HG02759 (cell line): ENCODE data around the gene HJV.
"Not testable (repeated sequence)": the region's sequence is repeated elsewhere in the genome, so short reads cannot be mapped to it uniquely, and the experiment has no call there.

Experiments
- ATAC-seq: cut with Tn5 transposase; IDR thresholded peaks from one replicate; pipeline ENCODE4 v1.9.1; 2021; ENCODE audit warnings: mild to moderate bottlenecking, moderate library complexity; ENCODE audit not compliant: unreplicated experiment

The HJV gene

GRCh38 chr1:146021622-146022402, at the start of gene HJV:
TSS of gene HJV (minus strand) at chr1:146021735. CDS start at chr1:146020231, 1,504 bp downstream.
- ATAC-seq, result no peak

GRCh38 chr1:146059148-146059547, 37.6 kb upstream of the HJV start:
- not testable (repeated sequence) for ATAC-seq

- peak; percentile 83 for ATAC-seq
Observed at GRCh38 chr1:146051852-146052676, 30.5 kb upstream of the HJV start.

GRCh38 chr1:146051452-146051851, 29.9 kb upstream of the HJV start:
- no peak for ATAC-seq

- ATAC-seq, result not testable (repeated sequence)
Observed at GRCh38 chr1:146050652-146050963, 29.1 kb upstream of the HJV start.

GRCh38 chr1:146049866-146050651, 28.5 kb upstream of the HJV start:
- ATAC-seq, result not testable (repeated sequence)

GRCh38 chr1:146049436-146049835, 27.9 kb upstream of the HJV start:
- no peak for ATAC-seq

GRCh38 chr1:146048514-146049115, 27.1 kb upstream of the HJV start:
- not testable (repeated sequence) for ATAC-seq

- no peak for ATAC-seq
Observed at GRCh38 chr1:146046664-146047063, 25.1 kb upstream of the HJV start.

GRCh38 chr1:146039844-146040194, 18.3 kb upstream of the HJV start:
- no peak for ATAC-seq

GRCh38 chr1:146036965-146037646, 15.6 kb upstream of the HJV start:
- ATAC-seq, result peak; percentile 36

- ATAC-seq, result no peak
Observed at GRCh38 chr1:146036241-146036964, 14.9 kb upstream of the HJV start.

- no peak for ATAC-seq
Observed at GRCh38 chr1:146035048-146035423, 13.5 kb upstream of the HJV start.

- no peak for ATAC-seq
Observed at GRCh38 chr1:146032631-146033219, 11.2 kb upstream of the HJV start.

- ATAC-seq, result no peak
Observed at GRCh38 chr1:146031476-146031875, 9.9 kb upstream of the HJV start.

- no peak for ATAC-seq
Observed at GRCh38 chr1:146029117-146029516, 7.6 kb upstream of the HJV start.

GRCh38 chr1:146026650-146027049, 5.1 kb upstream of the HJV start:
- not testable (repeated sequence) for ATAC-seq

- ATAC-seq, result not testable (repeated sequence)
Observed at GRCh38 chr1:146025787-146026495, 4.4 kb upstream of the HJV start.
